COLO668 (cell line): ENCODE results near the gene RNASEH2C.
"Not testable (repeated sequence)": the region's sequence is repeated elsewhere in the genome, so short reads cannot be mapped to it uniquely, and the experiment has no call there.

Source experiments
- DNase-seq: peaks from one replicate; lab custom pipeline; 2025; ENCODE audit not compliant: unreplicated experiment; lab: John Stamatoyannopoulos, UW

The RNASEH2C gene

GRCh38 chr11:65720211-65720934 lies at the start of gene RNASEH2C:
RNASEH2C (minus strand) TSS chr11:65720798; CDS start chr11:65720758, 40 bp downstream.
- DNase-seq, result peak; percentile 94

- DNase-seq, result not testable (repeated sequence)
These were observed 47.2 kb upstream of the RNASEH2C start for GRCh38 chr11:65767806-65768205.

- no peak for DNase-seq
These were observed 46.8 kb upstream of the RNASEH2C start for GRCh38 chr11:65767406-65767805.

GRCh38 chr11:65766535-65766934 lies 45.9 kb upstream of the RNASEH2C start:
- DNase-seq, result no peak

- no peak for DNase-seq
These were observed 43.8 kb upstream of the RNASEH2C start for GRCh38 chr11:65764434-65764833.

- not testable (repeated sequence) for DNase-seq
These were observed 42.2 kb upstream of the RNASEH2C start for GRCh38 chr11:65762816-65763215.

GRCh38 chr11:65762169-65762568 lies 41.6 kb upstream of the RNASEH2C start:
- DNase-seq, result not testable (repeated sequence)

GRCh38 chr11:65745049-65745448 lies 24.5 kb upstream of the RNASEH2C start:
- DNase-seq, result no peak

GRCh38 chr11:65744699-65745042 lies 24.1 kb upstream of the RNASEH2C start:
- no peak for DNase-seq

GRCh38 chr11:65744026-65744698 lies 23.6 kb upstream of the RNASEH2C start:
- DNase-seq, result peak; percentile 47

- no peak for DNase-seq
These were observed 23.1 kb upstream of the RNASEH2C start for GRCh38 chr11:65743681-65744025.

GRCh38 chr11:65742353-65742752 lies 21.8 kb upstream of the RNASEH2C start:
- no peak for DNase-seq

- DNase-seq, result no peak
These were observed 20.6 kb upstream of the RNASEH2C start for GRCh38 chr11:65741185-65741584.

- no peak for DNase-seq
These were observed 18.4 kb upstream of the RNASEH2C start for GRCh38 chr11:65739022-65739421.

- DNase-seq, result no peak
These were observed 16.2 kb upstream of the RNASEH2C start for GRCh38 chr11:65736810-65737209.

- DNase-seq, result not testable (repeated sequence)
These were observed 14.5 kb upstream of the RNASEH2C start for GRCh38 chr11:65735111-65735510.

- no peak for DNase-seq
These were observed 9.9 kb upstream of the RNASEH2C start for GRCh38 chr11:65730461-65730860.

- no peak for DNase-seq
These were observed 7.3 kb upstream of the RNASEH2C start for GRCh38 chr11:65727865-65728264.

- DNase-seq, result no peak
These were observed 6.1 kb upstream of the RNASEH2C start for GRCh38 chr11:65726660-65727059.

- no peak for DNase-seq
These were observed 1.7 kb upstream of the RNASEH2C start for GRCh38 chr11:65722261-65722660.

- DNase-seq, result no peak
These were observed 757 bp downstream of the RNASEH2C start for GRCh38 chr11:65719871-65720210.

- no peak for DNase-seq
These were observed 1.6 kb downstream of the RNASEH2C start for GRCh38 chr11:65718964-65719492.

- DNase-seq, result no peak
These were observed 2.1 kb downstream of the RNASEH2C start for GRCh38 chr11:65718531-65718930.
